NCI-H187 treated with DMSO at 0.1 percent for 48 hours (cell line): ENCODE data around the gene SLC22A5.

ENCODE experiments used
- DNase-seq: peaks from one replicate; lab custom pipeline; 2025; lab: John Stamatoyannopoulos, UW

The SLC22A5 gene

GRCh38 chr5:132369474-132370180 lies at the start of gene SLC22A5:
Gene SLC22A5, plus strand, starts transcription at chr5:132369710. Its CDS starts 263 bp downstream, at chr5:132369973.
- DNase-seq: no peak

- DNase-seq: no peak
Measured at GRCh38 chr5:132319975-132320374, 49.5 kb upstream of the SLC22A5 start.

- DNase-seq: no peak
Measured at GRCh38 chr5:132321109-132321721, 48.3 kb upstream of the SLC22A5 start.

DNA sequence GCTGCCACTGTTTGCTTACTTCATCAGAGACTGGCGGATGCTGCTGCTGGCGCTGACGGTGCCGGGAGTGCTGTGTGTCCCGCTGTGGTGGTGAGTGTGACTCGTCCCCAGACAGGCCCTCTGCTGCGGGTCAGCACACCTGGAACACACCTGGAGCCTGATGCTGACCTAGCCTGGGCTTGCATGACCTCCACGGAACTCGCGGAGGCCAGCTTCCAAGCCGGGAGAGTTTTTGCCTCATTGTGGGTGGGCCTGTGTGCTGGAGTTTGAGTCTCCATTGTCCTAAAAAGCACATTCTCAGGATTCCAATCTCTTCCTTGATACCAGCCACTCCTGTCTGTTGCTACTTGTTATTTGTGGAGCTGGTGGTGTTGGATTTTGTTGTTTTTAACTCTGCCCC lies 47.2 kb upstream of the SLC22A5 start:
- DNase-seq: no peak

GRCh38 chr5:132323202-132323601 lies 46.3 kb upstream of the SLC22A5 start:
- no peak for DNase-seq

DNA sequence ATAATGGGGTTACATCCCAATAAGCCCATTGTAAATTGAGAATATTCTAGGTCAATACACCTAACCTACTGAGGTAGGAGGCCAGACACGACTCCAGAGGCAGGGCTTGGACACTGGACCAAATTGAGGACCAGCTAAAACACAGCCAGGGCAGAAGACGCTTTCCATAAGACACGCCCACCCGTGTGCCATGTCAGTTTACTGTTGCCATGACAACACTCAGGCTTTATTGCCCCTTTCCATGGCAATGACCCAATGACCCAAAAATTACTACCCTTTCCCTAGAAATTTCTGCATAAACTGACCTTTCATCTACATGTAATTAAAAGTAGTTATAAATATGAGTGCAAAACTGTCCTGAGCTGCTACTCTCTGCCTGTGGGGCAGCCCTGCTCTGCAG lies 43.8 kb upstream of the SLC22A5 start:
- DNase-seq: no peak

GRCh38 chr5:132327252-132327955 lies 42.1 kb upstream of the SLC22A5 start:
- no peak for DNase-seq

DNA sequence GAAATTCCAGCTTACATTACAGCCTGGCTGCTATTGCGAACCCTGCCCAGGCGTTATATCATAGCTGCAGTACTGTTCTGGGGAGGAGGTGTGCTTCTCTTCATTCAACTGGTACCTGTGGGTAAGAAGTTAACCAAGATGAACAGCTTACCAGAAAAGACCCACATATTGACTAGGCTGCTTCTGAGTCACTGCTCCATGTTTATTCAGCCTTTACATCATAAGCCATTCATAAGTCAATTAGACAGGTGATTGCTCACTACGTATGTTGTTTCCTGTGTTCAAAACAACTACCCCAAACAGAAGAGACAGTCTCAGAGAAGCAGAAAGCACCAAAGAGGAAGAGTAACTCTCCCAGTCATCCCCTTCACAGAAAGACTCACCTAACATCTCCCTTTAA lies 34.7 kb upstream of the SLC22A5 start:
- no peak for DNase-seq

DNA sequence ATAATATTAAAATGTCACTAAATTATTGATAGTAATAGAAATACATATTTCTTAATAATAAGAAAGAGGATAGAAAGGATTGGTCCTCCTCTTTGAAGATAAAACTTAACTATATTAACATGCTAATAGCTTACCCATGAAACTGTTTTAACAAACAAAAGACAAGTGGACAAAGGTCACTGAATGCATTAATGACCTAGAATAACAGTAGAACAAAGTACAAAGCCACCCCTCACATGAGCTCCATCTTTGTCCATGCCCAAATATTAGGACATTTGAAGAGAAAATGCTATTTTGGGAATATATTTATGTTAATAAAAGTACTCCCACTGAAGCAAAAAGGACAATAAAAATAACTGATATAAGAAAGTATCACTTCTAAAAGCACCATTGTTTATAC lies 34.1 kb upstream of the SLC22A5 start:
- no peak for DNase-seq

GRCh38 chr5:132339502-132339901 lies 30.0 kb upstream of the SLC22A5 start:
- DNase-seq: no peak

- no peak for DNase-seq
Measured at GRCh38 chr5:132342291-132343180, 27.0 kb upstream of the SLC22A5 start.

GRCh38 chr5:132344775-132345514 lies 24.6 kb upstream of the SLC22A5 start:
- DNase-seq: no peak

- DNase-seq: no peak
Measured at GRCh38 chr5:132353486-132353995, 16.0 kb upstream of the SLC22A5 start.

DNA sequence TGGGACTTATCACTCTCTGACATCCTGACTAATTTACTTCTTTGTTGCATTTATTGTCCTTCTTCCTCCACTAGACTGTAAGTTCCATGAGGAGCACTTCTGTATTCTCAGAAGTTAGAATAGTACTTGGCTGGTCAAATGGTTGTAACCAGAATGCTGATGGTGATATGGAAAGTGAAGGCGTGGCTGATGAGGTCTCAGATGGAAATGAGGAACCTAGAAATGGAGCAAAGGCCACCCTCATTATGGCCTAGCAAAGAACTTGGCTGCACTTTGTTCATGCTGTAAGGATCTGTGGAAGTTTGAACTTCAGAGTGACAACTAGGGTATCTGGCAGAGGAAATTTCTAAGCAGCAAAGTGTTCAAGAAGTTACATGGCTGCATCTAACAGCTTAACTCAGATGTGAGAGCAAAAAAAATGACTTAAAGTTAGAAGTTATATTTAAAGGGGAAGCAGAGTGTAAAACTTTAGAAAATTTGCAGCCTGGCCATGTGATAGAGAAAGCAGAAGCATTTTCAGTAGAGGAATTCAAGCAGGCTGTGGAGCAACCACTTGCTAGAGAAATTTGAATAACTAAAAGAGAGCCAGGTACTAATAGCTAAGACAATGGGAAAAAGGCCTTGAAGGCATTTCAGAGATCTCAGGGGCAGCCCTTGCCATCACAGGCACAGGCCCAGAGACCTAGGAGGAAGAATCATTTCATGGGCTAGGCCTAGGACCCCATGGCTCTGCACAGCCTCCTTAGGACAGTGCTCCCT lies 14.9 kb upstream of the SLC22A5 start:
- no peak for DNase-seq

DNA sequence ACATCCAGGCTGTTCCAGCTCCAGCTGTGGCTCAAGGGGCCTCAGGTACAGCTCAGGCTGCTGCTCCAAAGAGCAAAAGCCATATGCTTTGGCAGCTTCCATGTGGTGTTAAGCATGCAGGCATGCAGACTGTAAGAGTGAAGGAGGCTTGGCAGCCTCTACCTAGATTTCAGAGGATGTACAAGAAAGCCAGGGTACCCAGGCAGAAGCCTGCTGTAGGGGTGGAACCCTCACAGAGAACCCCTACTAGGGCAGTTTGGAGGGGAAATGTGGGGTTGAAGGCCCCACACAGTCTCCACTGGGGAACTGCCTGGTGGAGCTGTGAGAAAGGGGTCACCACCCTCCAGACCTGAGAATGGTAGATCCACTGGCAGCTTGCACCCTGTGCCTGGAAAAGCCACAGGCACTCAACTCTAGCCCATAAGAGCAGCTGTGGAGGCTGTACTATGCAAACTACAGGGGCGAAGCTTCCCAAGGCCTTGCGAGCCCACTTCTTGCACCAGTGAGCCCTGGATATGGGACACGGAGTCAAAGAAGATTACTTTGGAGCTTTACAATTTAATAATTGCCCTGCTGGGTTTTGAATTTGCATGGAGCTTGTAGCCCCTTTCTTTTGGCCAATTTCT lies 14.3 kb upstream of the SLC22A5 start:
- no peak for DNase-seq

DNA sequence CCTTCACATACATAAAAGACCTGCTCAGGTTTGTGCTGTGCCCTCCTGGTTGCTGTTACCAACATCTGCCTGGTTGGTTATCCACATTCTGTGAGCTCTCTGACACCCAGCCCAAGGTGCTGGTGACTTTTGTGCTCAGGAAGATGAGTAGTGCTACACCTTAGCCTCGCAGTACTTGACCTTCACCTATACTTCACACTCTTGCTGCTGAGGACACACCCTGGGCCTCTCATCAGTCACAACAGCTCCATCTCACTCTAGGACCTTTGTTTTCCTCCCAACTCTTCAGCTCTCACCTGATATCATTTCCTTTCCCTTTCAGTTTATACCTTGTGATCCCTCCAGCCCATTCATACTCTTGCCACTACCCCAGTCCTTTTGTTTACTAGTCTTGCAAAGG lies 10.7 kb upstream of the SLC22A5 start:
- DNase-seq: no peak

DNA sequence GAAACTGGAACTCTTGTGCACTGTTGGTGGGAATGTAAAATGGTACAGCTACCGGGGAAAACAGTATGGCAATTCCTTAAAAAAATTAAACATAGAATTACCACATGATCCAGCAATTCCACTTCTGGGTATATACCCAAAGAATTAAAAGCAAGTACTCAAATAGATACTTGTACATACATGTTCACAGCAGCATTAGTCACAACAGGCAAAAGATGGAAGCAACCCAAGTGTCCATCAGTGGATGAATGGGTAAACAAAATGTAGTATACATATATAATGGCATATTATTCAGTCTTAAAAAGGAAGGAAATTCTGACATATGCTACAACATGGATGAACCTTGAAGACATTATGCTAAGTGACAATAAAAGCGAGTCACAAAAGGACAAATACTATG lies 7.4 kb upstream of the SLC22A5 start:
- DNase-seq: no peak

GRCh38 chr5:132363431-132364112 lies 5.9 kb upstream of the SLC22A5 start:
- no peak for DNase-seq

GRCh38 chr5:132364319-132364718 lies 5.2 kb upstream of the SLC22A5 start:
- DNase-seq: no peak
